Measurements from ENCODE around the gene ADH1C. TPM values are rescaled to one million over a fixed set of nuclear protein-coding genes. Genes with fewer than 3 reads are reported as not detected.
"Not testable (repeated sequence)": the region's sequence is repeated elsewhere in the genome, so short reads cannot be mapped to it uniquely, and the experiment has no call there.

Gene ADH1C
- total RNA-seq, 1 experiment from 2014 or later, result not detected

- H3K27me3 ChIP-seq (ENCODE audit: low read length), result no peaks in the 10 kb centered on the region
- no peaks in the 10 kb centered on the region for H3F3A ChIP-seq (ENCODE audit: low read length, unreplicated experiment)
- POLR2A ChIA-PET (ENCODE audit: unreplicated experiment), result no interaction called here
- H3K9ac ChIP-seq (ENCODE audit: low read length), result no peak overlapping the region
- TF ChIP-seq EZH2 (IDR thresholded peaks at IDR 0.05; ENCODE audit: low read length, unreplicated experiment) (no peak), EZH2phosphoT487 (IDR thresholded peaks at IDR 0.05; ENCODE audit: borderline replicate concordance, low read length) (no peak), CTCF (conservative IDR thresholded peaks at IDR 0.05; ENCODE audit: low read depth, low read length) (no peak)
- no peaks in the 10 kb centered on the region for H3K9me3 ChIP-seq (ENCODE audit: low read length)
- no peak overlapping the region for H3K4me3 ChIP-seq (ENCODE audit: low read length)
- CTCF ChIA-PET, result no interaction called here
- H3K27ac ChIP-seq (ENCODE audit: low read length), result no peak overlapping the region
- no TSS peak for BruUV-seq (replicated peaks)
- no peaks in the 10 kb centered on the region for H3K36me3 ChIP-seq (ENCODE audit: low read depth, low read length)
- ATAC-seq (no peak), DNase-seq (no peak)
- no peak overlapping the region for H2AFZ ChIP-seq (ENCODE audit: low read length)
- no peaks in the 10 kb centered on the region for H3K4me1 ChIP-seq (ENCODE audit: insufficient read depth, low read length)
- no peaks in the 10 kb centered on the region for H4K20me1 ChIP-seq (ENCODE audit: low read length)
- no peaks in the 10 kb centered on the region for H3K9me2 ChIP-seq (replicated peaks; ENCODE audit: low read length)
- no peaks in the 10 kb centered on the region for H3K79me2 ChIP-seq (ENCODE audit: low read length)
- H3K4me2 ChIP-seq (ENCODE audit: low read length), result no peak overlapping the region
- intact Hi-C loops (cut with micrococcal nuclease), result no loop called here
These were observed 28.2 kb downstream of the ADH1C start for GRCh38 chr4:99324361-99324760.

- DNase-seq, result no peak
- TF ChIP-seq CTCF (conservative IDR thresholded peaks at IDR 0.05; ENCODE audit: low read depth, low read length), result no peak
- no peak for TF ChIP-seq EZH2 (IDR thresholded peaks at IDR 0.05; ENCODE audit: low read length, unreplicated experiment)
- no peak for TF ChIP-seq EZH2phosphoT487 (IDR thresholded peaks at IDR 0.05; ENCODE audit: borderline replicate concordance, low read length)
- POLR2A ChIA-PET (ENCODE audit: unreplicated experiment), result no interaction called here
These were observed 28.8 kb downstream of the ADH1C start for GRCh38 chr4:99323756-99324155.

GRCh38 chr4:99321241-99322191, 31.0 kb downstream of the ADH1C start, which contains the start of gene ADH1B:
TSS of gene ADH1B (minus strand) at chr4:99321401. CDS start at chr4:99321331, 70 bp downstream.
- Histone ChIP-seq H3K4me1 (ENCODE audit: insufficient read depth, low read length) (no peaks in the 10 kb centered on the region), H3K36me3 (ENCODE audit: low read depth, low read length) (no peaks in the 10 kb centered on the region), H3K4me2 (ENCODE audit: low read length) (no peak within 1 kb of the TSS), H3K9me2 (replicated peaks; ENCODE audit: low read length) (no peaks in the 10 kb centered on the region), H3F3A (ENCODE audit: low read length, unreplicated experiment) (no peaks in the 10 kb centered on the region), H3K27me3 (ENCODE audit: low read length) (no peaks in the 10 kb centered on the region), H3K27ac (ENCODE audit: low read length) (no peak within 1 kb of the TSS), H4K20me1 (ENCODE audit: low read length) (no peaks in the 10 kb centered on the region), H3K79me2 (ENCODE audit: low read length) (no peaks in the 10 kb centered on the region), H3K9me3 (ENCODE audit: low read length) (no peaks in the 10 kb centered on the region), H3K4me3 (ENCODE audit: low read length) (no peak within 1 kb of the TSS), H3K9ac (ENCODE audit: low read length) (no peak within 1 kb of the TSS), H2AFZ (ENCODE audit: low read length) (no peak within 1 kb of the TSS)
- ChIA-PET POLR2A (ENCODE audit: unreplicated experiment) (no interaction called here), CTCF (no interaction called here)
- intact Hi-C loops (cut with micrococcal nuclease), result no loop called here
- DNase-seq (no peak), ATAC-seq (no peak)
- BruUV-seq (replicated peaks), result no TSS peak
- no peak for TF ChIP-seq EZH2 (IDR thresholded peaks at IDR 0.05; ENCODE audit: low read length, unreplicated experiment)
- TF ChIP-seq EZH2phosphoT487 (IDR thresholded peaks at IDR 0.05; ENCODE audit: borderline replicate concordance, low read length), result no peak
- no peak for TF ChIP-seq CTCF (conservative IDR thresholded peaks at IDR 0.05; ENCODE audit: low read depth, low read length)

More at GRCh38 chr4:99323756-99324155, 28.8 kb downstream of the ADH1C start:
- no peaks in the 10 kb centered on the region for H3K27me3 ChIP-seq (ENCODE audit: low read length)
- no peaks in the 10 kb centered on the region for H3K36me3 ChIP-seq (ENCODE audit: low read depth, low read length)
- H3K27ac ChIP-seq (ENCODE audit: low read length), result no peak overlapping the region
- no peak for ATAC-seq
- H3K4me2 ChIP-seq (ENCODE audit: low read length), result no peak overlapping the region
- H3K4me1 ChIP-seq (ENCODE audit: insufficient read depth, low read length), result no peaks in the 10 kb centered on the region
- no peak overlapping the region for H3K9ac ChIP-seq (ENCODE audit: low read length)
- H3K4me3 ChIP-seq (ENCODE audit: low read length), result no peak overlapping the region
- no peaks in the 10 kb centered on the region for H3K9me2 ChIP-seq (replicated peaks; ENCODE audit: low read length)
- intact Hi-C loops (cut with micrococcal nuclease), result no loop called here
- CTCF ChIA-PET, result no interaction called here
- H4K20me1 ChIP-seq (ENCODE audit: low read length), result no peaks in the 10 kb centered on the region
- no peaks in the 10 kb centered on the region for H3K9me3 ChIP-seq (ENCODE audit: low read length)
- no peaks in the 10 kb centered on the region for H3F3A ChIP-seq (ENCODE audit: low read length, unreplicated experiment)
- no peak overlapping the region for H2AFZ ChIP-seq (ENCODE audit: low read length)
- BruUV-seq (replicated peaks), result no TSS peak
- H3K79me2 ChIP-seq (ENCODE audit: low read length), result no peaks in the 10 kb centered on the region

- H2AFZ ChIP-seq (ENCODE audit: low read length); H3K36me3 ChIP-seq (ENCODE audit: low read depth, low read length); H3K4me3 ChIP-seq (ENCODE audit: low read length); H3K4me2 ChIP-seq (ENCODE audit: low read length); H3K4me1 ChIP-seq (ENCODE audit: insufficient read depth, low read length); H3K79me2 ChIP-seq (ENCODE audit: low read length); H3K9ac ChIP-seq (ENCODE audit: low read length); H3K27me3 ChIP-seq (ENCODE audit: low read length); H3F3A ChIP-seq (ENCODE audit: low read length, unreplicated experiment); POLR2A ChIA-PET (ENCODE audit: unreplicated experiment); DNase-seq; H3K9me3 ChIP-seq (ENCODE audit: low read length); H4K20me1 ChIP-seq (ENCODE audit: low read length); ATAC-seq; H3K27ac ChIP-seq (ENCODE audit: low read length); BruUV-seq (replicated peaks); CTCF ChIA-PET; intact Hi-C loops (cut with micrococcal nuclease); H3K9me2 ChIP-seq (replicated peaks; ENCODE audit: low read length): not testable (repeated sequence)
These were observed 34.7 kb downstream of the ADH1C start for GRCh38 chr4:99317811-99318210.

Data from PC-3 (cell line).